HG03139 (cell line): ENCODE data around the gene NDUFAF2.

Source experiments
- ATAC-seq: cut with Tn5 transposase; IDR thresholded peaks from one replicate; pipeline ENCODE4 v1.9.1; 2021; ENCODE audit not compliant: unreplicated experiment

Gene NDUFAF2

GRCh38 chr5:61115968-61116367 is 171.0 kb downstream of the NDUFAF2 start:
- ATAC-seq = no peak

GRCh38 chr5:61119066-61119465 is 174.1 kb downstream of the NDUFAF2 start:
- no peak for ATAC-seq

DNA sequence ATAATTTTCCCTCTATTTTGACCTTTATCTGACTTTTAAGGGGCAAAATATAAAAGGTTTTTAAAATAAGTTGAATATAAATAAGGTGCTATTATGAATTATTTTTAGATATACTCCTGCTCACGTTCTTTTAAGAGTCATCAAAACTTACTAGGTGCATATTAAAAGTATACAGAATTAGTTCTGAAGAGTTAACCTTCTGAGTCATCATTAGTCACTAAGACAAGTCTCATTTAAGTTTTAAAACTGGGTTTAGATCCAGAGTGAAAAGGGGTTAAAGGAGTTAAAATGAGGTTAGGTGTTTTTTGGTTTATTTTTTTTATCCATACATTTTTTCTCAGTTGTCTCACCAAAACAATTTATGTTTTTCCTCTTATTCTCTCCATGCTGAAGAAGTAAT is 175.5 kb downstream of the NDUFAF2 start:
- ATAC-seq = no peak

DNA sequence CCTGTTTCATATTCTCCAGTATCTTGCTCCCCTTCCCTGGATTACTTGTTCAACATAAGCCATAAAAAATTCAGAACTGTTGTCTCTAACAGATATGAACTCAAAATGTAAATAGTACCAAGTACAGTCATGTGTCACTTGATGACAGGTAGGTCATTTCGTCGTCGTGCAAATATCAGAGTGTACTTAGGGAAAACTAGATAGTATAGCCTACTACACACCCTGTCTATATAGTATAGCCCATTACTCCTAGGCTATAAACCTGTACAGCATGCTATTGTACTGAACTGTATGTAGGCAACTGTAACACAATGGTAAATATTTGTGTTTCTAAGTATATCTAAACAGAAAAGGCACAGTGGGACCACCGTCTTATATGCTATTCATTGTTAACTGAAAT is 178.1 kb downstream of the NDUFAF2 start:
- no peak for ATAC-seq

- no peak for ATAC-seq
Observed at GRCh38 chr5:61130289-61130688, 185.3 kb downstream of the NDUFAF2 start.

DNA sequence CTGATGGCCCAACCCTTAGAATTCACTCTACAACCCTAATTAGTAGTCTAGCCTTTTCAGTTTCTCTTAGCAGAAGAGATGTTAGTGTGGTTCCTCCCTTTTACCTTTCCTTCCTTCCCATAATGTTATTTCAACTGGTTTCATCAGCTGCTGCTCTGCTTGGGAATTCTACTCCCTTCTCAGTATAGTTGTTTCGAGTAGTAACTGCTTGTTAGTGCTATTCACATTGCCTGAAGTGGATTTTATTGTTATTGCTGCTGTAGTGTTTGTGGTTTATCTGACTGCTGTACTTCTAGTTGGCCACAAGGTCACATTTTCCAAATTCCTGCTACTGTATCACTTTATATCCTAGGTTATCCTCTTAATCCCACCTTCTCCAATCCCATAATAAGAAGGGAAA is 187.6 kb downstream of the NDUFAF2 start:
- ATAC-seq = no peak

DNA sequence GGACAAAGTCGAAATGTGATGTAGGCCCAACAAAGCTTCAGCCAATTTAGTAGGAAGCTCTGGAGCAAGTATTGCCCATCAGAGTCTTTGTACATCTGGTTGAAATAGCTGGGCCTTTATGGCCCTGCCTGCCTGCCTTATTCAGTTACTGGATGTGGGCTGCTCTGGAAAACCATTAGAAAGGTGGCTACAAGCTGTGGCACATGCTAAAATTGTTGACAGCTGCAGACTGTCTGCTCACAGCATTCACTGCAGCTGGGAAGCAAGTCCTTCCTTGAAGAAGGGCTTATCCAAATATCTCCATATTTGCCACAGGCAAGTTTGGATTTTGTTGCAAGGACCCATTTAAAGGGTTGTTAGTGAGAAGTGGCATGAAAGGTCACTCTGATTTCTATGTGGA is 192.8 kb downstream of the NDUFAF2 start:
- no peak for ATAC-seq

GRCh38 chr5:61139094-61139873 is 194.3 kb downstream of the NDUFAF2 start:
- no peak for ATAC-seq

- ATAC-seq = no peak
Observed at GRCh38 chr5:61139931-61140330, 194.9 kb downstream of the NDUFAF2 start.

GRCh38 chr5:61141801-61142200 is 196.8 kb downstream of the NDUFAF2 start:
- ATAC-seq = no peak

GRCh38 chr5:61142391-61142790 is 197.4 kb downstream of the NDUFAF2 start:
- no peak for ATAC-seq

DNA sequence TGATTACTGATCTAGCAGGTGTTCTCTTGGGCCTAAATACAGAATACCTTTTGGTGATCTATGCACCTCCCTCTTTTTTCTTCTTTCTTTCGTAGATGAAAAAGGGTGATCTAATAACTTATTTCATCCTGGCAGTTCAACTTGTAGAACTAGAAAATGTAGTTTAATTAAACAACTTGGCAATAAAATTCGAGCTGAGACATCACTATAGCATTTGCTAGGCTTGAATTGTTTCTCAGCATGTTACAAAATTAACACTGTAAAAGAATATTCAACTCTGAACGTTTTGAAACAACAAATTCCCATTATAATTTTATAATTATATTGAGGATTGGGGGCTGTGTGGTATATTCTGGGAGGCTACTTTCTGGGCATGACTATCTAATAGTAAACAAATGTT is 197.8 kb downstream of the NDUFAF2 start:
- ATAC-seq = no peak

- ATAC-seq = no peak
Observed at GRCh38 chr5:61148515-61148914, 203.5 kb downstream of the NDUFAF2 start.

GRCh38 chr5:61151893-61152292 is 206.9 kb downstream of the NDUFAF2 start:
- no peak for ATAC-seq

- no peak for ATAC-seq
Observed at GRCh38 chr5:61159070-61159469, 214.1 kb downstream of the NDUFAF2 start.

DNA sequence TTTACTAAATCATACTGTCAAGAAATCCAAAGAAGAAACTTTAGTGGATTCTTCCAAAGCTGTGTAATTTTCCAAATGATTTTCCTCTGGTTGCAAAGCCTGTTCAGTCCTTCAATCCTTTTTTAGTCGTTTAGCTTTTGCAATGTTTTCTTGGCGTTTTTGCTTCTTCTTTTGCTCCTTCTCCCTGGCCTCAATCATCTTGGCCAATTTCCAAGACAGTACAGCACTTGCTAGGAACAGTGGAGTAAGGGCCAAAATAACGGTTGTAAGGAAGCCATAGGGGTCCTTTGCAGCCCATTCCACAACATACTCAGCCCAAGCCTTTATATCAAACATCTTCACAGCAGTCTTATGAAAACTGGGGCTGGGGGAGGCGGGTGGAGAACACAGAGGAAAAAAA is 214.8 kb downstream of the NDUFAF2 start:
- ATAC-seq = no peak

DNA sequence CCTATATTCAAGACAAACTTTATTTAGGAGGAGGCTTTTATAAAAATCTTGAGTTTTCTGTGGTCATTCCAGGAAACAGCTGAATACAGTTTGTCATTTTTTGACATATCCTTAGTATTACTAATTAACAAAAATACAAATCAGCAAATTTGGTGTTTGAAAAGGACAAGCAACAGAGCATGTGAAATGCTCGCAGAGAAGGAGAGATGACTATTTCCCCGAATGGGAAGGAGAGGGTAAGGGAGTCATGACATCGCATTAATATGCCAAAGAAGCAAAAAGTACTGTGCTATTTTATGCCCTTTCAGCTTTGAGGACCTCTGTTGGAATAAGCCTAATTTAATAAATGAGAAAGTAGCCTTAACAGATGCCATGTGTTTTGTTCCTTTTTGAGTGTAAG is 215.5 kb downstream of the NDUFAF2 start:
- no peak for ATAC-seq

- ATAC-seq = peak; percentile 97
Observed at GRCh38 chr5:61162010-61162831, 217.2 kb downstream of the NDUFAF2 start, which contains the start of gene SMIM15. TSS of gene SMIM15 (minus strand) at chr5:61162468. CDS start at chr5:61160171, 2,297 bp downstream.

DNA sequence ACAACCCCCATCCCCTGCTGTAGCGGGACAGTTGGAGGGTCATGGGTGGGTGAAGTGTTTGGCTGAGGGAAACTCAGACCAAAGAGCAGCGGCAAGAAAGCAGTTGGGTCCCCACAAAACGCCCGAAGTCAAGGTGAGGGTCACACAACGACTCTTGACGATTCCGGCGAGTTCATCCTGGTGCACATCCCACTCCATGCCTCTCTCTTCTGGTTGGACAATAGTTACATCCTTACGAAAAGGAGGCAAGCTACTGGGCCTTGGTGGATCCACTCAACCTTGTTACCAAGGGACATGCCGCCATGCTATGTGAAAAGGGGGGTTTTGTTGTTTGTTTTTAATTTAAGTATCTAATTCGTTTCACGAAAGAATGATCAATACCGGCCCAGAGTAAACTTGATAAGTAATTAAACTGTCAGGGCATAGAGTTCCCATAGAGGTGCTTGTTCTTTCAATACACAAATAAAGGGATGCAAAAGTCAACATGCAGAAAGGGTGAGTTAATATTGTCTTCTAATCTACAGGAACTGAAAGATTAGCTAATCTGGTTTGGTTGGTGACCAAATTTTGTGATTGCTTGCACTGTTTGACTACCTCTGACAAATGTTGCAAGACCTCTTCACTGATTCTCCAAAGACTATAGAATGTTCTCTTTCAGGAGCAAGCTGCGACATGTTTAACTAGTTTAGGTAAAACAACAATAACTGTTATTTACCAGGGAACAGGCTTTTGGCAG is 218.0 kb downstream of the NDUFAF2 start:
- no peak for ATAC-seq

GRCh38 chr5:61163905-61164304 is 218.9 kb downstream of the NDUFAF2 start:
- no peak for ATAC-seq

DNA sequence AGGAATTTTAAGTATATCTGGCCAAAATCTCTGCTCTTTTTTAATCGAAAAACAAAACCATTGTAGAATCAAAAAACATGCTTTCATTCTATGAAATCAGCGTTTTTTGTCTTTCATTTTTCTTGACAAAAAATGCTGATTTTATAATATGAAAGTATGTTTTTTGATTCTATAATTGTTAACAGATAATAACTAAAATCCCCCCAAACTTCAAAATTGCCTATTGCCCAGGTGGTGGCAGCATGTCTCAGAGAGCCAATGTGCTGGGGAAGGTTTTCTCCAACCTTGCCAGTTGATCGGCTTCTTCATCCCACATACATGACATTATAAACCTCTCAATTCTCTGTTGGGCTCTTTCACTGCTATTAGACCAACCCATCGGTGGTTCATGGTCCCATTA is 222.4 kb downstream of the NDUFAF2 start:
- no peak for ATAC-seq

DNA sequence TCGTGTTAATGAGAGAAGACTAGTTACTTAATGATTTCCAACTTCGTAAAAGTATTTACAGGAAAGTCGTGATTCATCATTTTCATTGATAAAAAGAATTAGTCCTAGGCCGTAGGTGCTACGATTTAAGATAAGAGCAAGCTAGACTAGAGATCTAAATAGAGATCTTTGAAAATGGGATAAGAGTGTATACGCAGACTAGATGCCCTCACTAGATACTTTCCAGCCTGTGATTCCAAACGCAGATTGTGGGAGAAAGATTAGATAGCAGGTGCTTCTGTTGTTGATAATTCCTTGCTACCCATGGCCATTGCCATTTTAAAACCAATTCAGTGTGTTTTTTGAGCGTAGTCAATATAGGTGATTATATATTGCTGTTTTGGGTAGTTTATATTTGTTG is 223.9 kb downstream of the NDUFAF2 start:
- ATAC-seq = no peak
